Measurements from ENCODE around the gene MAPK7. TPM values are rescaled to one million over a fixed set of nuclear protein-coding genes. Genes with fewer than 3 reads are reported as not detected.

Gene MAPK7
- total RNA-seq, 6 experiments from 2014 or later = 5.7 to 9.2 (median 6.7) TPM

- Histone ChIP-seq H3K27ac (no peak overlapping the region), H3K36me3 (no peaks in the 10 kb centered on the region), H3K4me1 (peaks cover 0 to 8% (median 3%) of the 10 kb centered on the region in 4 donors), H3K9me3 (no peaks in the 10 kb centered on the region), H3K27me3 (no peaks in the 10 kb centered on the region), H3K4me3 (no peak overlapping the region)
- DNase-seq (peak in 1 of 3 donors; percentile 35), ATAC-seq (no peak)
- 91% methylated on average over 6 of the region's 8 CpGs for WGBS (ENCODE audit: insufficient coverage, low coverage, low lambda C conversion rate, missing lambda C conversion rate)
- intact Hi-C loops (cut with DNase I) = loop anchor here in 1 of 2 donors (10.0 kb wide), 1 partner anchor 94 kb away; no protein-coding TSS in a partner anchor
- TF ChIP-seq CTCF (IDR thresholded peaks at IDR 0.05) (no peak), POLR2A (IDR thresholded peaks at IDR 0.05) (no peak)
Observed at GRCh38 chr17:19360772-19361171, 17.5 kb upstream of the MAPK7 start.

- Histone ChIP-seq H3K4me3 (no peak overlapping the region), H3K36me3 (no peaks in the 10 kb centered on the region), H3K27ac (no peak overlapping the region), H3K4me1 (peaks cover 0 to 8% (median 3%) of the 10 kb centered on the region in 4 donors), H3K27me3 (no peaks in the 10 kb centered on the region), H3K9me3 (no peaks in the 10 kb centered on the region)
- no peak for ATAC-seq
- DNase-seq = no peak
- WGBS (ENCODE audit: insufficient coverage, low coverage, low lambda C conversion rate, missing lambda C conversion rate) = 71% methylated on average over 6 of the region's 6 CpGs
- intact Hi-C loops (cut with DNase I) = loop anchor here in 1 of 2 donors (10.0 kb wide), 1 partner anchor 93 kb away; no protein-coding TSS in a partner anchor
- no peak for TF ChIP-seq POLR2A (IDR thresholded peaks at IDR 0.05)
- no peak for TF ChIP-seq CTCF (IDR thresholded peaks at IDR 0.05)
Observed at GRCh38 chr17:19361326-19361725, 17.0 kb upstream of the MAPK7 start.

- peaks cover 0 to 8% (median 3%) of the 10 kb centered on the region in 4 donors for H3K4me1 ChIP-seq
- ATAC-seq (no peak), DNase-seq (no peak)
- H3K36me3 ChIP-seq = no peaks in the 10 kb centered on the region
- H3K27ac ChIP-seq = peak overlapping the region in 2 of 3 donors; percentile 87 to 97
- H3K27me3 ChIP-seq = no peaks in the 10 kb centered on the region
- no peak for TF ChIP-seq CTCF (IDR thresholded peaks at IDR 0.05)
- no peaks in the 10 kb centered on the region for H3K9me3 ChIP-seq
- WGBS (ENCODE audit: insufficient coverage, low coverage, low lambda C conversion rate, missing lambda C conversion rate) = 11% methylated on average over 15 of the region's 16 CpGs
- H3K4me3 ChIP-seq = peak overlapping the region; percentile 71 to 86 (median 78)
- intact Hi-C loops (cut with DNase I) = loop anchor here in 1 of 2 donors (10.0 kb wide), 1 partner anchor 93 kb away; no protein-coding TSS in a partner anchor
Observed at GRCh38 chr17:19361944-19362276, 16.4 kb upstream of the MAPK7 start.

- peak within 1 kb of the TSS; percentile 71 to 86 (median 78) for H3K4me3 ChIP-seq
- ATAC-seq (peak; percentile 93 to 96 (median 96)), DNase-seq (peak; percentile 95 to 97 (median 97))
- H3K27me3 ChIP-seq = no peaks in the 10 kb centered on the region
- peaks cover 0 to 8% (median 3%) of the 10 kb centered on the region in 4 donors for H3K4me1 ChIP-seq
- intact Hi-C loops (cut with DNase I) = loop anchor here in 1 of 2 donors (10.0 kb wide), 1 partner anchor 92 kb away; no protein-coding TSS in a partner anchor
- TF ChIP-seq POLR2A (IDR thresholded peaks at IDR 0.05) (no peak), CTCF (IDR thresholded peaks at IDR 0.05) (peak; percentile 99)
- 0% methylated on average over 5 of the region's 83 CpGs for WGBS (ENCODE audit: insufficient coverage, low coverage, low lambda C conversion rate, missing lambda C conversion rate)
- H3K36me3 ChIP-seq = no peaks in the 10 kb centered on the region
- H3K27ac ChIP-seq = peak within 1 kb of the TSS; percentile 87 to 97 (median 88)
- H3K9me3 ChIP-seq = no peaks in the 10 kb centered on the region
Observed at GRCh38 chr17:19362277-19363113, 15.8 kb upstream of the MAPK7 start, which contains the start of gene B9D1. Gene B9D1 (minus strand): TSS chr17:19362723. CDS start chr17:19362569, 154 bp downstream.
